ENCODE data around the gene C5orf47.

Gene C5orf47

GRCh38 chr5:173969167-173970049 is 19.6 kb upstream of the C5orf47 start:
- DNase-seq (ENCODE audit: low read depth) = peak; percentile 50
- TF ChIP-seq CTCF (IDR thresholded peaks at IDR 0.05; ENCODE audit: control insufficient read depth, extremely low read depth, insufficient read depth) = no peak
- H3K4me3 ChIP-seq (ENCODE audit: low read depth, low read length) = no peak overlapping the region

GRCh38 chr5:173970878-173971650 is 17.9 kb upstream of the C5orf47 start:
- no peak overlapping the region for H3K4me3 ChIP-seq (ENCODE audit: low read depth, low read length)
- no peak for DNase-seq (ENCODE audit: low read depth)
- TF ChIP-seq CTCF (IDR thresholded peaks at IDR 0.05; ENCODE audit: control insufficient read depth, extremely low read depth, insufficient read depth) = no peak

GRCh38 chr5:173971681-173972345 is 17.2 kb upstream of the C5orf47 start:
- no peak for TF ChIP-seq CTCF (IDR thresholded peaks at IDR 0.05; ENCODE audit: control insufficient read depth, extremely low read depth, insufficient read depth)
- DNase-seq (ENCODE audit: low read depth) = no peak

GRCh38 chr5:173972607-173972924 is 16.4 kb upstream of the C5orf47 start:
- no peak for TF ChIP-seq CTCF (IDR thresholded peaks at IDR 0.05; ENCODE audit: control insufficient read depth, extremely low read depth, insufficient read depth)
- no peak overlapping the region for H3K4me3 ChIP-seq (ENCODE audit: low read depth, low read length)
- DNase-seq (ENCODE audit: low read depth) = no peak

More at GRCh38 chr5:173971681-173972345, 17.2 kb upstream of the C5orf47 start:
- no peak overlapping the region for H3K4me3 ChIP-seq (ENCODE audit: low read depth, low read length)

GRCh38 chr5:173972925-173973615 is 15.9 kb upstream of the C5orf47 start:
- peak; percentile 84 for TF ChIP-seq CTCF (IDR thresholded peaks at IDR 0.05; ENCODE audit: control insufficient read depth, extremely low read depth, insufficient read depth)
- peak; percentile 47 for DNase-seq (ENCODE audit: low read depth)
- H3K4me3 ChIP-seq (ENCODE audit: low read depth, low read length) = peak overlapping the region; percentile 41

GRCh38 chr5:173973616-173973969 is 15.4 kb upstream of the C5orf47 start:
- DNase-seq (ENCODE audit: low read depth) = no peak
- TF ChIP-seq CTCF (IDR thresholded peaks at IDR 0.05; ENCODE audit: control insufficient read depth, extremely low read depth, insufficient read depth) = no peak
- peak overlapping the region; percentile 41 for H3K4me3 ChIP-seq (ENCODE audit: low read depth, low read length)
